COR-L47 (cell line): ENCODE measurements around the gene PLEKHS1.
"Not testable (repeated sequence)": the region's sequence is repeated elsewhere in the genome, so short reads cannot be mapped to it uniquely, and the experiment has no call there.

Source experiments
- DNase-seq: peaks from one replicate; lab custom pipeline; 2025; lab: John Stamatoyannopoulos, UW

PLEKHS1 gene

DNA sequence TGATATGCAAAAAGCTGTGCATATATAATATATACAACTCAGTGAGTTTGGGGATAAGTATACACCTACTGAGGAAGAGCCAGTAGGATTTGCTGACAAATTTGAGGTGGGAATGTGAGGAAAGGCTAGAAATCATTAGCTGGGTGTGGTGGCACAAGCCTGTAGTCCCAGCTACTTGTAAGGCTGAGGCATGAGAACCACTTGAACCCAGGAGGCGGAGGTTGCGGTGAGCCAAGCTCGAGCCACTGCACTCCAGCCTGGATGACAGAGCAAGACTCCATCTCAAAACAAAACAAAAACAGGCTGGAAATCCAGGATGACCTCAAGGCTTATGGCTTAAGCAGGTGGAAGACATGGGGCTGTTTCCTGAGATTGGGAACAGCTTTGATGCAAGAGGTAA is 10.6 kb upstream of the PLEKHS1 start:
- DNase-seq, result no peak

DNA sequence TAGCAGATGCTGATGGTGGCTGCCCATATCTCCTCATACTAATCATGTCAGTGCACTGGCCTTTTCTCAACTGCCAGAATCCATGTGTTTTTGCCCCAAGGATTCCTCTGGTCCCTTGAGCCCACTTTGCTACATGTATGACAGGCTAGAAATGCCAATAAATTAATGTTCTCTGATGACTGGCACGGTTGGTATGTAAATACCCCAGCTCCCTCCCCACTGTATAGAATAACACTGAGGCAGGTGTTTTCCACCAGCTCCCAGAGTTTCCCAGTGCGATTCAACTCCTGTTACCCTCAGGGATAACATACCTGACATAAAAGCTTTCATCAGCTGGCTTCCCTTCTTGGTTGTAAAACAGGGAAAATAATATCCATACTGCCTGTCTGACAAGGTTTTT is 9.0 kb upstream of the PLEKHS1 start:
- no peak for DNase-seq

DNA sequence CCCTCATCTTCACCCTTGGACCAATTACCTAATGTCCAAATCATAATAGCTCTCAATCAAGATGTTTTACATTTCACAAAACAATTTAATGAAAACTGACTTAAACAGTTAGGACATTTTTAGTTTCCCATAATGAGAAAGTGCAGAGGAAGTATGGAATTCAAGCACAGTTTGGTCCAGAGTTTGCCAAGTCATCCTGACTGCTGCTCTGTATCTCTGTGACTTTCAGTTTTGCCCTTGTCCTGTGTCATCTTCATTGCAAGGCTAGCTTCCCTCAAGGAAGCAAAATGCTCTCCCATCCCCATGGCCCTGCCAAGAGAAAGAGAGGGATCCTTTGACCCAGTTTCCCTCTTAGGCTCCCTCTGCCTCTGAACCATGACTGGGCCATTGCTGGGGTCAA is 7.9 kb upstream of the PLEKHS1 start:
- DNase-seq, result no peak

DNA sequence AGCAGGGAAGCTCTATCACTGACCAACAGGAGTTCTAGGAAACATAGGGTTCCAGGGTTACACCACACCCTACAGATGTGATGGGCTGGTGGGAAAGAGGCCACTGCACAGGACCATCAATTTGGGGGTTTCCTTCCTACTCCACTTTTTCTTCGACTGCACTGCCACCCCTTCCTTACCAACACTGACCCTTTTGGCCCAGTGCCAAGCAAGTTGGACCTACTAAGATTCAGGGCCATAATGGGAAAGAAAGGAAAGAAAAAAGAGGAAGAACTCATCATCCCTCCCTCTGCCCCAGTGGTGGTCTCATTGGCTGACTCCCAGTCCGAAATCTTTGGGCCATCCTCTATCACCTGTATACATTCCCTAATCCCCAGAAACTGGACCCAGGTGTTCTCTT is 6.1 kb upstream of the PLEKHS1 start:
- no peak for DNase-seq

DNA sequence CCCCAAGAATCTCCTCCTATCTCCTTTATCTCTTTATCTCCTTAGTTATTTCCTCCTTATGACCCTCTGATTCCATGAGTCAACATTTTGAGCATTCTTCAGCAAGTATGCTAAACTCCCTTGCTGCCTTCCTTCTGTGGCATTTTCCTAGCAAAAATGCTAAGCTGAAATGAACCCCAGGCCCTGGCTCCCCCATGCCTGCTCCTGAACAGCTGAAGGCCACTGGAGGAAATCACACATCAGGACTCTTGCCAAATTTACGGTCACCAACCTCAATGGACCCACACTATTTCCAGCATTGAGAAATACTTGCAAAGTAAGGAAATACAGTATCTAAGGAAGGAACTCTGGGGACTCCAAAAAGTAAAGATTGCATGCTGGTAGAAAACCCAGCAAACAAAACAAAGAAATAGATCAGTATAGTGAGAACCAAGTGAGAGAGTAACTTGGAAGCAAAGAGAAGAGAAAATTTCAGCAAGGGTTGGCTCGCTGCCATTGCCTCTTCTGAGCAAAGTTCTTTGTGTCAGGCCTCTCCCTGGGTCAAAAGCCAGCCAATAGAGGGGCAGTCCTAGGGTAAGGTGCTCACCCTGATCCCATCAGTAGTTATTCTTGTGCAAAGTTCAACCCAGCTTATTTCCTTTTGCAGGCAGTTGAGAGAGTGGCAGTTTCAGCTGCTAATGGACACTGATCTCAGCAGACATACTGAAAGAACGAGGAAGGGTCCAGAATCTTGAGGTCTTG is 5.1 kb upstream of the PLEKHS1 start:
- DNase-seq, result no peak

DNA sequence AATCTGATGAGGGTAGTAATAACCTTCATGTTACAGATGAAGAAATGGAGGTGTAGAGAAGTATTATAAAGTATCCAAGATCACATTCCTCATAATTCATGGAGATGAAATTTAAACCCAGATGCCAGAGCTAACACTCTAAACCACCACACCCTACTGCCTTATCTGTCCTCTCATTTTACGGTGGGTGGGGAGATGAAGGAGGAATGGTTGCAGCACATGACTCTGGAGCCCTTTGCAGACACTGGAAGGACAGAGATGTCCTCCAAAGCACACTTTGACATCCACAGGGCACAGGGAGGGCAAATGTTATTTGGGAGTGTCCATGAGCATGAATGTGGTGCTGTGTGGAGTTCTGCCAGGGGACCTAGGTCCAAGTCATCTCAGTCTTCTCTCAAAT is 1.1 kb downstream of the PLEKHS1 start:
- no peak for DNase-seq

DNA sequence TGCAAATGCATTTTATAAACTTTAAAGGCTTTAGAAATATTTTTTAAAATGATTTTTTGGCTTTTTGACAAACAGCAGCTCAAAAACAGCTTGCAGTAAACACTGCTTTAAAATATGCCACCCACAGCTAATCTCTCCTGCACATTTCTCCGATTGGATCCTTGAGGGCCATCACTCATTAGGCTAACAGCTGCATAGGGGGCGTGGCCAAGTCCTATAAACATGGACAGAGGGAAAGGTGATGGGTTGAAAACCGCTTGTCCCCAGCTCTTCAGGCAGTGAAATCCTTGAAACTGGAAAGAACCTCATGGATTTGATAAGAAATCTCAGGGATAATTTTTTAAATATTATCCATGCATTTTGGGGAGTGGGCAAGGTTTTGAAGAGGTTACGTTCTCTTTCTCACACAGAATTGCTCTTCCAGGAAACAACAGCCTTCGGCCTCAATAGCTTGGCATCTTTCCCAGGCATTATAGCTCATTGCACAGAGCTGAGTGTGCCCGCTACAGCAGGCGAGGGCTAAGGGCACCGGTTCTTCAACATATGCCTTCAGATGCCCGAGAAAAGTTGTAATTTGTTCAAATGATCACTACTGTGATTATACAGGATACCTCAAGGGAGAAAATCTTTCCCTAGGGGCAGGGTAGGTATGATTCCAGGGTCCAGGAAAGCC is 1.7 kb downstream of the PLEKHS1 start:
- peak; percentile 31 for DNase-seq

DNA sequence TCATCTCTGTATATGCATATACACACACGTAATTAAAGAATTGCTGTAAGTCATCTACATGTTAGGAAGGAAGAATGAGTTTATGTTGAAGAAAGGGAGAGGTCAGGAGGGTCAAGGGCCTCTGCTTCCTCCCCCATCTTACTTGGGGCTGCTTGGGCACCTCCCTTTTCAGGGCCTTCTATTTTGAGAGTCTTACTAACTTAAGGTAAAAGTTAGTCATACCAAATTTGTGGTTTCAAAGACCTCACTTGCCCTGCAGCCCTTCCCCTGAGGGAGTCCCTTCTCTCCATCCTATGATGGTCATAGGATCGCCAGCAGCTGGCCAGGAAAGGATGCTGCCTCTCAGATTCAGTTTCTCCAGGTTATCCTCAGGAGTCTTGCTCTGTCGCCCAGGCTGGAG is 2.6 kb downstream of the PLEKHS1 start:
- no peak for DNase-seq

DNA sequence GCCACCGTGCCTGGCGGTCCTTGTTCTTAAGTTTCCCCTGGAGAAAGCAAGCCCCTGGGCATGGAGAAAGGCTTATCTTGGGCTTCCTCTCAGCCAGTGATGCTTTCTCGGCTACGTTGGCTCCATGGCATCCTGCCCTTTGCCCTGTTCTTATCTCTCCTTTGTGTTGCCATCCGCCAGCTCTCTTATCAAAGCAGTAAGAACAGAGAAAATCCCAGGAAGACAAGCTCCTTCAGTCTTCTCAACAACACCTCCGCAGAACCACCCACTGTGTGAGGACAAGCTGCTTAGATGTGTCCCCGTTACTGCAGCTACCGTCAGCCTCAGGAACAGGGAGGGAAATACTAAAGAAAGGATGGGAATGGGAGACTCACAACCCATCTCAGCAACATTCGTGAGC is 3.3 kb downstream of the PLEKHS1 start:
- no peak for DNase-seq

DNA sequence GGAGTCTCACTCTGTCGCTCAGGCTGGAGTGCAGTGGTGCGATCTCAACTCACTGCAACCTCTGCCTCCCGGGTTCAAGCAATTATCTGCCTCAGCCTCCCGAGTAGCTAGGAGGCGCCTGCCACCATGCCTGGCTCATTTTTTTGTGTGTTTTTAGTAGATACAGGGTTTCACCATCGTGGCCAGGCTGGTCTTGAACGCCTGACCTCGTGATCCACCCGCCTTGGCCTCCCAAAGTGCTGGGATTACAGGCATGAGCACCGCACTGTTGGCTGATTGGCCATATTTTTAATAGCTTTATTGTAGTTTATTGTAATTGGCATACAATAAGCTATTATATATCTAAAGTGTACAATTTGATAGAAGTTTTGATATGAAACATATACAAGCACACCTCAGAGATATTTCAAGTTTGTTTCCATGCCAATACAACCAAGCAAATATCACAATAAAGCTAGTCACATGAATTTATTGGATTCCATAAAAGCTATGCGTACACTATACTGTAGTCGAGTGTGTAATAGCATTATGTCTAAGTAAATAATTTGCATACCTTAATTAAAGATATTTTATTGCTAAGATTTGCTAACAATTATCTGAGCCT is 5.6 kb downstream of the PLEKHS1 start:
- DNase-seq, result no peak

DNA sequence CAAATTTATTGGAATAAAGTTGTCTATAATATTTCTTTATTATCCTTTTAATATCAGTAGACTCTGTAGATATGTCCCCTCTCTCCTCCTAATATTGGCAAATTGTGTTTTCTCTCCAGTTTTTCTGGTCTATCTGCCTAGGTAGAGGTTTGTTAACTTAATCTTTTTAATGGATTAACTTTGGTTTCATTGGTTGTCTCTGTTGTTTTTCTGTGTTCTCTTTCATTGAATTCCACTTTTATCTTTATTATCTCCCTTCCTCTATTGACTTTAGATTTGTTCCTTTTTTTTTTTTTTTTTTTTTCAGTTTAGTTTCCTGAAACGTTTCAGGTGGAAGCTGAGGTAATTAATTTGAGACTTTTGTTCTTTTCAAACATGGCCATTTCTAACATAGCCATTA is 10.6 kb downstream of the PLEKHS1 start:
- DNase-seq, result no peak

DNA sequence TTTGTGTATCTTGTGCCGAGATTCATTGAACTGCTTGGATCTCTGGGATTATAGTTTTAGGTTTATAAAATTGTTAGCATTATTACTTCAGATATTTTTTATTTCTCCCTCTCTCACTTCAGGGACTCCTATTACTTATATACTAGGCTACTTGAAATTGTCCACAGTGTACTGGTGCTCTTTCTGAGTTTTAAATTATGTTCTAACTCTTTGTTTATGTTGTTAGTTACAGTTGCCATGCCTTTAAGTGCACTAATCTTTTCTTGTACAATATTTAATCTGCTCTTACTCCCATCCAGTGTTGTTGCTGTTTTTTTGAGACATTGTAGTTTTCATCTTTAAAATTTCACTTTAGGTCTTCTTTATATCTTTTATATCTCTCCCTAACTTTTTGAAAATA is 13.1 kb downstream of the PLEKHS1 start:
- no peak for DNase-seq

DNA sequence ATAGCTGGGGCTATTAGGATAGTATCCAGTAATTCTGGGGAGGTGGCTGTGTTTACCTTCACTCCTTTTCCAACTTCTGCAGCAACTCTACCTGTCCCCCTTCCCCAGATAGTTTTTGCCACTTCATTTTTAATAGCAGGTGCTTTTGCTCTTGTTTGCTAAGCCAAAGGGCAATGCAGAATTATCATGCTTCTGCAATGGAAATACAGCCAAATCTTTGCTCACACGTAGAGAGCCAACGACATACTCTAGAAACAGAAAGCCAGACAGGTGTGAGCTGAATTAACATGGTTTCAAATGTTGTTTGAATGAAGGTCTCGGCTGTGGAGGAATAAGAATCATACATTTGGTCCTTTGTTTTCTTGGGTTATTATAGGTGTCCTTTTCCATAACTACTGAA is 14.4 kb downstream of the PLEKHS1 start:
- no peak for DNase-seq

DNA sequence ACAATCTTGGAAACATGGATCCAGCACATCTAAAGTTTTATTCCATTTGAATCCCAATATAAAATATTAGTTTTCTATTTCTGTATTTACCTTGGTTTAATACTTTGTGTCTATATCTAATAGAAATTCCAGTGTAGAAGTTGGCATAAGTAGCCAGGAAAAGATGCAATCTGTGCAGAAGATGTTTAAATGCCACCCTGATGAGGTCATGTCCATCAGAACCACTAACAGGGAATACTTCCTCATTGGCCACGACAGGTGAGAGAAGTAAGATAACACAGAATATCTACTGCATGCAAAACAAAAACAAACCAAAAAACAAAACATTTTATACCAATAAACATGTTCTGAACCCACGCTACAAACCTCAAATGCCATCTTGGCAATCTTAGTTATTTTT is 15.7 kb downstream of the PLEKHS1 start:
- no peak for DNase-seq

DNA sequence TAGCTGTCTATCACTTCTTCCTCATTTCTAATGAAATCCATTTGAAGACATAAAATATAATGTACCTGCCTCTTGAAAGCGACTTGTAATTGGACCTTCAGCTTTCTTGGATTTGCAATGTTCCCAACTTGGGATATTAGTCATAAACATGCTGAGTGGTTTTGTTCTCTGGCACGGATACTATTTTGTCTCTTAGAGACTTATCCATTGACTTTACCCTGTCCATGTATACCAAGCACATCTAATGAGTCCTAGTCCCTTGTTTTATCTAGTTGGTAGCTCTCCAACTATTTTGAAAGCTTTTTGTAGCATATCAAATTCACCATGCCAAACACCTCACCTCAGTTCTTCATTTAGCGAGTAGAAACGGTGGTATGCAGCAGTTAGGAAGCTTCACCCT is 18.9 kb downstream of the PLEKHS1 start:
- no peak for DNase-seq

DNA sequence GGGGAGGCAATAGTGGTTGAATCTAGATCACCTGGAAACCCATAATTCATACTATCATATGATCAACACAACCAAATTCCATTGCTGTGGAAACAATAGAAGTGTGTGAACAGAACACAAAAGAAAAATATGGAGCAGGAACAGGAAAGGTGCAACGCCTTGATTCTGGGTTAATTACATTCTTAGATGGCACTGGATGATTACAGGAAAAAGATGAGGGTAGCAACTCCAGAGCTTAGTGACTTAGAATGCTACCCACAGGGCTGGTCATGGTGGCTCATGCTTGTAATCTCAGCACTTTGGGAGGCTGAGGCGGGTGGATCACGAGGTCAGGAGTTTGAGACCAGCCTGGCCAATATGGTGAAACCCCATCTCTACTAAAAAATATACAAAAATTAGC is 19.6 kb downstream of the PLEKHS1 start:
- not testable (repeated sequence) for DNase-seq

DNA sequence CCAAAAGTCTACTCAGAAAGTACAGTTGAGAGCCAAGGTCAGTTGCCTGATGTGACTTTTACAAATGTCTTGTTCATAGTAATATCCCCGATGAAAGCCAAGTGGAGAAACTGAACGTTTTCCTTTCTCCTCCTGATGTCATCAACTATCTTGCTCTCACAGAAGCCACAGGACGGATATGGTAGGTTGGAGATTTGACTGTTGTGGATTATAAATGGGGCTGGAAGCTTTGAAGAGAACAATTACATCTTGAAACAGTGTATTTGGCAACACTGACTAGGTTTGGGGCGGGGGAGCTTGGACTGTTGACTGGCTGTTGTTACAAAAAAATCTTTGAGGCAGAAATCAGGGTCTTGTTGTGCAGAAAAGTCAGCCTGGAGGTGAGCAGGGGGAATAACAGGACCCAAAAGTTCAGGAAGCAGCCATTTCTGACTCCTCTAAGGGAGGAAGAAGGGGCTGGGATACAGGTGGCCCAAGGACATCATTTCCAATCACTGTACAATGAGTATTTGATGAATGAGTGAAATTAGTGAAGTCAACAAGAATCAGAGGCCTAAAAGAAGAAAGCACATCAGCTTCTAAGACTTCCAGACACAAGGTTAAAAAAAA is 24.3 kb downstream of the PLEKHS1 start:
- DNase-seq, result no peak

DNA sequence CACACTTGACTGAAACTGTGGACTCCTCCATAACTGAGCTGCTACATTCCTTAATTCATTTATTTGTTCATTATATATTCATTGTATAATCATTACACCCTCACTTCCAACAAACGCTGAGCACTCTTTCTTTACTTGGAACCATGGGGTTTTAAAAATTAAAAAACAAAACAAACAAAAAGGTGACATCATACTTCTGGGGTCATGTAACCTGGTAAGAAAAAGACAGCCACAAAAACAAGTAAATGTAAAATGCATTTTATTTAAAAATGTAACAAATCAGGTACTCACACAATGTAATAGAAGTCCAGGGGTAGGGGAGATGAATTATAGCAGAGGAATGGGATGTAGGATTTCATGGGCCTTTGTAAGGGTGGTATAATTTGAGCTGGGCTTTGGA is 25.1 kb downstream of the PLEKHS1 start:
- DNase-seq, result no peak

DNA sequence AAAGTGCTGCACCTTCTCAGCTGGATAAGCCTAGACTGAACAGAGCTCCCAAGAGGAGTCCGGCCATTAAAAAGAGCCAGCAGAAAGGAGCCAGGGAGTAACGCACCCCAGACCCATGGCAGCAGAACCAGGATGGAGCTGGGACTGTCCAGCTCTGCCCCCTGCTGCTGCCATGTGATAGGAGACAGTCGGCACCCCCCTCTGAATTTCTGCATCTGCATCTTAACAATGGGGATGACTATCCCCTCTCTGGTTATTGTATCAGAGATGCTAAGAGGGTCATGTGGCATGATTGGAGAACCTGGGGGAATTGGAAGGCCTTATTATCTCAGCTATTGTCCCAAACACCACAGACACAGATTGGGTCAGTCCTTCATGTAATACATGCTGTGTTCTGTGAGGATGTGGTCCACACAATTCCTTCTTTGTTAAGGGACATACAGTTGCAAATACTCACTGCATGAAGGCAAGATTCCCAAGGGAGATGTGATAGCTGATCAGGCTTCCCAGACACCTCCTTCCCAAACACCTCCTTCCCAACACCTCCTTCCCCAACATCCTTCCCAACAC is 29.3 kb downstream of the PLEKHS1 start:
- DNase-seq, result no peak

DNA sequence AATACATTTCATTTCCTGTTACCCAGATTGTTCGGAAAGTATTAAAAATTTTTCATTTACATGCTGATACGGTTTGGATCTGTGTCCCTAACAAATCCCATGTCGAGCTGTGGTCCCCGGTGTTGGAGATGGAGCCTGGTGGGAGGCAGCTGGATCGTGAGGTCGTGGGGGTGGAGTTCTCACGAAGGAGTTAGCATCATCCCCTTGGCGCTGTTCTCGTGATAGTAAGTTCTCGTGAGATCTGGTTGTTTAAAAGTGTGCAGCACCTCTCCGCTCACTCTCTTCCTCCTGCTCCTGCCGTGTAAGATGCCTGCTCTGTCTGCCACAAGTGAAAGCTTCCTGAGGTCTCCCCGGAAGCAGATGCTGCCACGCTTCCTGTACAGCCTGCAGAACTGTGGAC is 30.9 kb downstream of the PLEKHS1 start:
- no peak for DNase-seq

DNA sequence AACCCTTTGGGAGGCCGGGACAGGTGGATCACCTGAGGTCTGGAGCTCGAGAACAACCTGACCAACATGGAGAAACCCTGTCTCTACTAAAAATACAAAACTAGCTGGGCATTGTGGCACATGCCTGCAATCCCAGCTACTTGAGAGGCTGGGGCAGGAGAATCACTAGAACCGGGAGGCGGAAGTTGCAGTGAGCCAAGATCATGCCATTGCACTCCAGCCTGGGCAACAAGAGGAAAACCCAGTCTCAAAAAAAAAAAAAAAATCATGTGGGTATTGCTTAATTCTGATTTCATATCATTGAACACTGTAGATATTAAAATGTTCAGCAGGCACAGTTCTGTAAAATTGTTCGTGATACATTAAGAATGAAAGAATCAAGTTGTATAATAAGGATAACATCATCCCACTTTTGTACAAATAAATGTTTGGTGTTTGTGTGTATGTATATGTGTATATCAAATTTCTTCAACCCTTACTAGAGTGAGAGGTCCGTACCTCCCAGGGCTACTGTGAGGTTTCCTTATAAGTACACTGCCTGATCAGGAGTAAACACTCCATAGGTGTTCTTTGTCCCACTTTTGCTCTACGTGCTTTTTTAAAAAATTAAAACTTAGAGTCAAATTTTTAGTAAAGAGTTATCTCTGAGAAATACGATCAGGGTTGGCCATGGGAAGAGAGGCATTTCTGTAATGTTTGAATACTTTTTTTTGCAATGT is 31.7 kb downstream of the PLEKHS1 start:
- no peak for DNase-seq

DNA sequence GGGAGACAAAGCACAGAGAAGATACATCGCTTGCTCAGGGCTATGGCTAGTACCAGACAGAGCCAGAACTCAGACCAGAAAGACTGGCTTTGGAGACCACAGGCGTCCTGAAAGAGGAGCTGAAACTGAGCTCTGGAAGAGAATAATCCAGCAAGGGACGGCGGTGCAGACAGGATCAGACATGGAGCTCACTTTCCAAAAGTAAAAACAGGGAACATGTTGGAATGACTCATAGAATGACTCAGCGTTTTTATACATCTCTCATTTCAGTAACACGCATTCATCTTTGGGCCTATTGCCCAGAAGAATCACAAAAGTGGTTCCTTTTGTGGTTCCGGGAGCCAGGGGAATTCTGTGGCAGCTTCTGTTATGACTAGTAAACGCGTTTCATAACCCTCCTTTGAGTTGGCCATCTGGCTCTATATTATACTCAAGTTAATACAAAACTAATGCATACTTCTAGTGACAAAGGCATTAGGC is 37.2 kb downstream of the PLEKHS1 start:
- DNase-seq, result no peak
